H9 (cell line): ENCODE measurements around the gene RIMBP2. TPM values are rescaled to one million over a fixed set of nuclear protein-coding genes. Genes with fewer than 3 reads are reported as not detected.

Experiments used
- DNase-seq: peaks from one replicate; pipeline ENCODE4 v3.0.0-alpha.2; 2017
- H2AFZ ChIP-seq: one replicate; pipeline ENCODE4 v1.6.1; 2013; ENCODE audit warnings: mild to moderate bottlenecking, low read length, control low read depth, moderate library complexity
- H2AK5ac ChIP-seq: 2 replicates; pipeline ENCODE4 v1.6.1; 2013; ENCODE audit warnings: low read length, control low read depth, mixed read lengths; ENCODE audit not compliant: insufficient read length
- H2BK120ac ChIP-seq: one replicate; pipeline ENCODE4 v1.6.1; 2013; ENCODE audit warnings: low read depth, mild to moderate bottlenecking, low read length, control low read depth, inconsistent platforms; ENCODE audit not compliant: poor library complexity, severe bottlenecking
- H2BK12ac ChIP-seq: 2 replicates; pipeline ENCODE4 v1.6.1; 2013; ENCODE audit warnings: low read length, control low read depth, mixed read lengths, low read depth; ENCODE audit not compliant: insufficient read length
- H2BK15ac ChIP-seq: 2 replicates; pipeline ENCODE4 v1.6.1; 2013; ENCODE audit warnings: low read depth, low read length, control low read depth
- H2BK20ac ChIP-seq: one replicate; pipeline ENCODE4 v1.6.1; 2013; ENCODE audit warnings: low read depth, mild to moderate bottlenecking, low read length, control low read depth, inconsistent platforms; ENCODE audit not compliant: poor library complexity, severe bottlenecking
- H2BK5ac ChIP-seq: 2 replicates; pipeline ENCODE4 v1.6.1; 2013; ENCODE audit warnings: low read length, control low read depth, mixed read lengths; ENCODE audit not compliant: insufficient read length
- H3K14ac ChIP-seq: 2 replicates; pipeline ENCODE4 v1.6.1; 2013; ENCODE audit warnings: low read length, control low read depth; ENCODE audit not compliant: insufficient read depth
- H3K18ac ChIP-seq: 2 replicates; pipeline ENCODE4 v1.6.1; 2013; ENCODE audit warnings: low read depth, mild to moderate bottlenecking, mixed read lengths, low read length, control low read depth; ENCODE audit not compliant: insufficient read length
- H3K23ac ChIP-seq: 2 replicates; pipeline ENCODE4 v1.6.1; 2013; ENCODE audit warnings: low read length, control low read depth, mixed read lengths, low read depth; ENCODE audit not compliant: insufficient read length
- H3K23me2 ChIP-seq: 2 replicates; pipeline ENCODE4 v1.6.1; 2013; ENCODE audit warnings: low read depth, mild to moderate bottlenecking, mixed read lengths, low read length, control low read depth; ENCODE audit not compliant: insufficient read length, poor library complexity, severe bottlenecking
- H3K27ac ChIP-seq: 2 replicates; pipeline ENCODE4 v1.5.1; 2013; ENCODE audit warnings: low read length, control low read depth, mixed read lengths, low read depth; ENCODE audit not compliant: insufficient read length
- H3K27me3 ChIP-seq: 2 replicates; pipeline ENCODE4 v1.6.1; 2013; ENCODE audit warnings: low read length, control low read depth, inconsistent platforms; ENCODE audit not compliant: insufficient read depth
- H3K4ac ChIP-seq: 2 replicates; pipeline ENCODE4 v1.6.1; 2013; ENCODE audit warnings: low read depth, mild to moderate bottlenecking, control low read depth, inconsistent platforms, low read length, moderate library complexity
- H3K4me1 ChIP-seq: 2 replicates; pipeline ENCODE4 v1.6.1; 2013; ENCODE audit warnings: low read length, control low read depth, inconsistent platforms; ENCODE audit not compliant: insufficient read depth
- H3K4me2 ChIP-seq: 2 replicates; pipeline ENCODE4 v1.6.1; 2013; ENCODE audit warnings: low read length, control low read depth, mixed read lengths; ENCODE audit not compliant: insufficient read length, insufficient read depth
- H3K56ac ChIP-seq: 2 replicates; pipeline ENCODE4 v1.6.1; 2013; ENCODE audit warnings: low read depth, mild to moderate bottlenecking, mixed read lengths, low read length, control low read depth; ENCODE audit not compliant: insufficient read length
- H3K79me1 ChIP-seq: 2 replicates; pipeline ENCODE4 v1.6.1; 2013; ENCODE audit warnings: low read depth, mild to moderate bottlenecking, moderate library complexity, low read length, control low read depth, inconsistent platforms; ENCODE audit not compliant: insufficient read depth, poor library complexity, severe bottlenecking
- H3K79me2 ChIP-seq: 2 replicates; pipeline ENCODE4 v1.6.1; 2013; ENCODE audit warnings: low read length, control low read depth, inconsistent platforms; ENCODE audit not compliant: insufficient read depth
- H3K9ac ChIP-seq: 2 replicates; pipeline ENCODE4 v1.6.1; 2013; ENCODE audit warnings: low read length, control low read depth, mixed read lengths; ENCODE audit not compliant: insufficient read length; ENCODE audit errors: extremely low read depth
- H3K9me3 ChIP-seq: one replicate; pipeline ENCODE4 v1.6.1; 2013; ENCODE audit warnings: low read depth, low read length, inconsistent platforms; ENCODE audit not compliant: control insufficient read depth
- H3T11ph ChIP-seq: one replicate; pipeline ENCODE4 v1.6.1; 2013; ENCODE audit warnings: mild to moderate bottlenecking, low read length, control low read depth, inconsistent platforms
- H4K20me1 ChIP-seq: one replicate; pipeline ENCODE4 v1.6.1; 2013; ENCODE audit not compliant: control insufficient read depth, insufficient read length, insufficient read depth
- H4K5ac ChIP-seq: 2 replicates; pipeline ENCODE4 v1.6.1; 2013; ENCODE audit warnings: low read depth, mild to moderate bottlenecking, mixed read lengths, low read length, control low read depth; ENCODE audit not compliant: insufficient read length
- H4K8ac ChIP-seq: replicated peaks from 2 replicates; pipeline ENCODE4 v1.6.1; 2013; ENCODE audit warnings: low read length, control low read depth, mixed read lengths, low read depth; ENCODE audit not compliant: insufficient read length
- H4K91ac ChIP-seq: 2 replicates; pipeline ENCODE4 v1.6.1; 2013; ENCODE audit warnings: low read depth, mild to moderate bottlenecking, moderate library complexity, mixed read lengths, low read length, control low read depth; ENCODE audit not compliant: insufficient read length
- H3K27ac Mint-ChIP-seq, 3 experiments: 2 replicates in 2 of 3; 3 replicates in 1 of 3; pipeline ENCODE4 v1.8.0; 2020 to 2021; ENCODE audit warnings: mixed read lengths in 3 of 3, mild to moderate bottlenecking in 1 of 3, moderate library complexity in 1 of 3
- H3K27me3 Mint-ChIP-seq: 2 replicates; pipeline ENCODE4 v1.8.0; 2021; ENCODE audit warnings: low read depth, mild to moderate bottlenecking, moderate library complexity, mixed read lengths
- H3K36me3 Mint-ChIP-seq, 3 experiments: 2 replicates in 2 of 3; 3 replicates in 1 of 3; pipeline ENCODE4 v1.8.0; 2020 to 2021; ENCODE audit warnings: low read depth in 3 of 3, mixed read lengths in 3 of 3; ENCODE audit not compliant: insufficient read depth in 1 of 3
- H3K4me1 Mint-ChIP-seq, 2 experiments: 2 replicates each; pipeline ENCODE4 v1.8.0; 2020; ENCODE audit warnings: mixed read lengths in 2 of 2
- H3K4me3 Mint-ChIP-seq, 2 experiments: 2 replicates in 1 of 2; 3 replicates in 1 of 2; pipeline ENCODE4 v1.8.0; 2020 to 2021; ENCODE audit warnings: mild to moderate bottlenecking in 2 of 2, mixed read lengths in 2 of 2, moderate library complexity in 1 of 2
- H3K9me3 Mint-ChIP-seq, 2 experiments: 2 replicates in 1 of 2; 3 replicates in 1 of 2; pipeline ENCODE4 v1.8.0; 2020; ENCODE audit warnings: mild to moderate bottlenecking in 2 of 2, mixed read lengths in 2 of 2, moderate library complexity in 1 of 2
- CTCF ChIP-seq: fragments of 200-600 bp; sonication (generic); conservative IDR thresholded peaks from 3 replicates; pipeline ENCODE4 v1.8.0; 2021; ENCODE audit warnings: antibody characterized with exemption, mild to moderate bottlenecking
- WGBS: extraction: QIAGEN DNeasy Blood & Tissue Kit; methylation state at CpG from one replicate; pipeline ENCODE4 v1.1.7; 2013; ENCODE audit warnings: missing lambda C conversion rate, low lambda C conversion rate, mixed read lengths; ENCODE audit not compliant: insufficient read length; ENCODE audit errors: extremely low coverage; 5-methylcytosine and 5-hydroxymethylcytosine counted together
- total RNA-seq: library from RNA; stranded (reverse); gene quantifications from 2 replicates; pipeline ENCODE4 v1.2.1, GENCODE V29; 2021

Gene RIMBP2
- total RNA-seq, 1 experiment from 2014 or later, result 0.70 TPM

DNA sequence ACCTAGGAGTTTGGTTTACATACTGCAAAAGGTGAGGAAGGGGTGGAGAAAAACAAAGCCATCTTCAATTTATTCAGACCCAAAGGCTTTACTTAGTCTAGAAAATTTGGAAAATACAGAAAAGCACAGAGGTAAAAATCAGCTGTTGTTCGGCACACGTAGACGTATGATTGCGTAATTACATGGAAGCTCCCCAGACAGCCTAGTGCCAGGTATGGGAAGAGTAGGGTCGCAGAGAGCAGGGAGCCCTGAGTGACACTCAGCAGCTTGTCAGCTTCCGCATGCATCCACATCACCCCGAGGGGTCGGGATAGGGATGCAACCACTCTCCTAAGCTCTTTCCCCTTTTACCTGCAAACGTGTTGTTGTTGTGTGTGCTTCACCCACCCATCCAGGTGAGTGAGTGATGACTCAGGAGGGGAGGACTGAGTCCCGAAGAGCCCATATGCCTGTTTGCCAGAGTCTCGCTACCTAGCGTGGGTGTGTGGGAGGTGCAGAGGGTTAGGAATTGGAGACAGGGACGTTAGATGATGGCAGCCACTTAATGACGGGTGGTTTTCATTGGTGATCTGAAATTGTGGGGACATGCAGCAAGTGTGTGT, 358.3 kb downstream of the RIMBP2 start:
- no peaks in the 10 kb centered on the region for H3K9me3 Mint-ChIP-seq
- Histone ChIP-seq H3K27me3 (no peaks in the 10 kb centered on the region), H2BK20ac (no peak overlapping the region), H4K5ac (no peak overlapping the region), H3K4me2 (no peak overlapping the region), H3K18ac (no peak overlapping the region), H3K9me3 (no peaks in the 10 kb centered on the region), H2BK12ac (no peak overlapping the region), H3T11ph (no peak overlapping the region), H3K27ac (no peak overlapping the region), H3K23ac (no peak overlapping the region), H3K4ac (no peak overlapping the region), H3K14ac (no peak overlapping the region), H2BK15ac (no peak overlapping the region), H3K56ac (no peak overlapping the region), H4K8ac (no peak overlapping the region), H3K23me2 (no peaks in the 10 kb centered on the region), H3K9ac (no peak overlapping the region), H2BK5ac (no peak overlapping the region), H2BK120ac (no peak overlapping the region), H4K20me1 (no peaks in the 10 kb centered on the region), H3K4me1 (no peaks in the 10 kb centered on the region), H4K91ac (no peak overlapping the region), H2AK5ac (no peak overlapping the region), H3K79me1 (no peaks in the 10 kb centered on the region), H3K79me2 (no peaks in the 10 kb centered on the region), H2AFZ (no peak overlapping the region)
- no CpG with 5 or more reads among the region's 14 CpGs for WGBS
- H3K4me3 Mint-ChIP-seq, result no peak overlapping the region
- TF ChIP-seq CTCF, result no peak
- peaks cover 9 to 15% of the 10 kb centered on the region in 2 experiments; a peak in 3 of 4 replicates for H3K4me1 Mint-ChIP-seq
- no peak for DNase-seq
- no peak overlapping the region for H3K27ac Mint-ChIP-seq
- no peaks in the 10 kb centered on the region; a peak in 1 of 7 replicates for H3K36me3 Mint-ChIP-seq
- H3K27me3 Mint-ChIP-seq, result peaks cover 50% of the 10 kb centered on the region
